Panc1 (cell line): ENCODE results near the gene ZNF407. TPM values are rescaled to one million over a fixed set of nuclear protein-coding genes. Genes with fewer than 3 reads are reported as not detected.

Source experiments
- ATAC-seq: fragments of 200-7000 bp; cut with Tn5 transposase; 2 replicates; pipeline ENCODE4 v1.9.1; 2020; ENCODE audit warnings: mild to moderate bottlenecking, moderate library complexity
- BruUV-seq: library from RNA; stranded (reverse); fragments of 400-500 nt; replicated peaks from 2 replicates; lab custom pipeline; 2021; lab: Mats Ljungman, UMichigan
- CTCF ChIA-PET: fragments of 300-600 bp; sonication (Branson Sonifier 250); formaldehyde crosslinking; loops from one replicate; lab custom pipeline; 2022; ENCODE audit warnings: antibody characterized with exemption; lab: Charles Lee
- POLR2A ChIA-PET: fragments of 300-600 bp; sonication (Branson Sonifier 250); formaldehyde crosslinking; loops from one replicate; lab custom pipeline; 2022; ENCODE audit warnings: antibody characterized with exemption; lab: Charles Lee
- DNase-seq: peaks from one replicate; pipeline ENCODE4 v3.0.0-alpha.2; 2010; ENCODE audit warnings: low read depth, low spot score
- H3K27ac ChIP-seq: 2 replicates; pipeline ENCODE4 v1.5.1; 2011; ENCODE audit warnings: mild to moderate bottlenecking, low read length, inconsistent platforms
- H3K27me3 ChIP-seq: fragments of 200-500 bp; sonication (Bioruptor generic); 2 replicates; pipeline ENCODE4 v1.6.0; 2014; ENCODE audit warnings: low read length, inconsistent platforms; ENCODE audit not compliant: control insufficient read depth, insufficient read depth
- H3K36me3 ChIP-seq: fragments of 200-500 bp; sonication (Bioruptor generic); 2 replicates; pipeline ENCODE4 v1.5.1; 2014; ENCODE audit warnings: inconsistent platforms, mild to moderate bottlenecking, low read length, moderate library complexity; ENCODE audit not compliant: control insufficient read depth, insufficient read depth
- H3K4me1 ChIP-seq: 2 replicates; pipeline ENCODE4 v1.5.1; 2011; ENCODE audit warnings: inconsistent platforms, mild to moderate bottlenecking, low read length, moderate library complexity; ENCODE audit not compliant: control insufficient read depth, insufficient read depth
- H3K4me3 ChIP-seq, 2 experiments: 2 replicates each; pipeline ENCODE4 v1.5.1; 2011 to 2012; ENCODE audit warnings: low read depth in 2 of 2, low read length in 2 of 2, mild to moderate bottlenecking in 2 of 2, inconsistent platforms in 1 of 2, moderate library complexity in 1 of 2
- H3K9me3 ChIP-seq: fragments of 200-500 bp; sonication (Bioruptor generic); 2 replicates; pipeline ENCODE4 v1.5.1; 2014; ENCODE audit warnings: low read depth, mild to moderate bottlenecking, inconsistent platforms, low read length, moderate library complexity; ENCODE audit not compliant: control insufficient read depth, insufficient read depth
- CTCF ChIP-seq: fragments of 450-650 bp; IDR thresholded peaks from 2 replicates; pipeline ENCODE4 v1.5.1; 2017; ENCODE audit warnings: mild to moderate bottlenecking
- POLR2AphosphoS5 ChIP-seq: IDR thresholded peaks from 2 replicates; pipeline ENCODE4 v1.6.1; 2012; ENCODE audit warnings: mild to moderate bottlenecking, low read depth, low read length, moderate library complexity
- REST ChIP-seq, 2 experiments: IDR thresholded peaks; 2 replicates each; pipeline ENCODE4 v1.6.1; 2011 to 2012; ENCODE audit warnings: low read depth in 2 of 2, control low read depth in 1 of 2, low read length in 1 of 2, mild to moderate bottlenecking in 1 of 2, moderate library complexity in 1 of 2; ENCODE audit not compliant: insufficient read depth in 1 of 2
- SIN3A ChIP-seq: IDR thresholded peaks from 2 replicates; pipeline ENCODE4 v1.6.1; 2012; ENCODE audit warnings: low read depth, mild to moderate bottlenecking, low read length, moderate library complexity, borderline replicate concordance; ENCODE audit not compliant: insufficient read depth
- TCF7L2 ChIP-seq: IDR thresholded peaks from 2 replicates; pipeline ENCODE4 v1.6.1; 2011; ENCODE audit warnings: mild to moderate bottlenecking, low read depth, low read length, inconsistent platforms
- in situ Hi-C: cut with HindIII; loops from 2 replicates; pipeline ENCODE4 v1.10.0; 2016; ENCODE audit warnings: low sequenced_read_pairs, low pct_unique_long_range_greater_than_20kb
- intact Hi-C: fragments of 100-400 bp; cut with micrococcal nuclease; formaldehyde crosslinking; loops from one replicate; pipeline ENCODE4 v1.10.0; 2022; ENCODE audit not compliant: unreplicated experiment
- total RNA-seq: library from RNA; stranded (reverse); gene quantifications from one replicate; pipeline ENCODE4 v1.2.1, GENCODE V29; 2021; ENCODE audit not compliant: unreplicated experiment

Gene ZNF407
- total RNA-seq, 1 experiment from 2014 or later = 16.8 TPM

GRCh38 chr18:74567822-74568221, 29.8 kb upstream of the ZNF407 start:
- DNase-seq (no peak), ATAC-seq (0 out of 2 replicates have a peak, but pooled peaks have one; percentile 35)
- intact Hi-C loops = no loop called here
- Histone ChIP-seq H3K36me3 (no peaks in the 10 kb centered on the region), H3K27me3 (peaks cover 17% of the 10 kb centered on the region), H3K4me1 (no peaks in the 10 kb centered on the region), H3K4me3 (no peak overlapping the region), H3K27ac (no peak overlapping the region), H3K9me3 (no peaks in the 10 kb centered on the region)
- ChIA-PET CTCF (no interaction called here), POLR2A (no interaction called here)
- no TSS peak for BruUV-seq
- in situ Hi-C loops = no loop called here
- TF ChIP-seq CTCF (no peak), POLR2AphosphoS5 (no peak)

GRCh38 chr18:74569401-74569800, 28.3 kb upstream of the ZNF407 start:
- CTCF ChIA-PET = no interaction called here
- in situ Hi-C loops = no loop called here

More at GRCh38 chr18:74569401-74569800, 28.3 kb upstream of the ZNF407 start:
- Histone ChIP-seq H3K4me3 (no peak overlapping the region), H3K27ac (no peak overlapping the region), H3K27me3 (peaks cover 16% of the 10 kb centered on the region), H3K9me3 (no peaks in the 10 kb centered on the region), H3K36me3 (no peaks in the 10 kb centered on the region), H3K4me1 (no peaks in the 10 kb centered on the region)
- DNase-seq (no peak), ATAC-seq (no peak)
- no TSS peak for BruUV-seq
- POLR2A ChIA-PET = no interaction called here
- intact Hi-C loops = no loop called here
- TF ChIP-seq TCF7L2 (no peak), POLR2AphosphoS5 (no peak), CTCF (no peak), REST (IDR thresholded peaks at IDR 0.05; ENCODE audit: insufficient read depth in 1 of 2, low read depth in 2 of 2, low read length in 1 of 2) (no peak), SIN3A (no peak)
